GM12873 (cell line): ENCODE data around the gene CBLN3.

Experiments used
- CTCF ChIP-seq: IDR thresholded peaks from 2 replicates; pipeline ENCODE4 v1.5.1; 2012; ENCODE audit warnings: low read depth, mild to moderate bottlenecking, moderate library complexity, low read length, control low read depth; ENCODE audit not compliant: insufficient read depth; ENCODE audit errors: missing control alignments

The CBLN3 gene

GRCh38 chr14:24437020-24437735, 7.7 kb upstream of the CBLN3 start:
- TF ChIP-seq CTCF: no peak

GRCh38 chr14:24436355-24437019, 7.0 kb upstream of the CBLN3 start:
- peak; percentile 80 for TF ChIP-seq CTCF

GRCh38 chr14:24435998-24436354, 6.5 kb upstream of the CBLN3 start:
- TF ChIP-seq CTCF: no peak

GRCh38 chr14:24435192-24435810, 5.8 kb upstream of the CBLN3 start:
- TF ChIP-seq CTCF: no peak

GRCh38 chr14:24434676-24435075, 5.2 kb upstream of the CBLN3 start:
- TF ChIP-seq CTCF: no peak

- no peak for TF ChIP-seq CTCF
These were observed 4.6 kb upstream of the CBLN3 start for GRCh38 chr14:24434036-24434435.
